Osteoblast (primary cell): ENCODE measurements around the gene IQCM. TPM values are rescaled to one million over a fixed set of nuclear protein-coding genes. Genes with fewer than 3 reads are reported as not detected.

Experiments
- DNase-seq: peaks from one replicate; pipeline ENCODE4 v3.0.0; 2011; ENCODE audit warnings: low spot score, mixed read lengths; ENCODE audit not compliant: insufficient read length; ENCODE audit errors: missing footprints
- H2AFZ ChIP-seq: 2 replicates; pipeline ENCODE4 v1.6.0; 2011; ENCODE audit warnings: mild to moderate bottlenecking, low read length
- H3K27ac ChIP-seq: 2 replicates; pipeline ENCODE4 v1.5.1; 2011; ENCODE audit warnings: mild to moderate bottlenecking, low read depth, low read length, moderate library complexity
- H3K27me3 ChIP-seq: 2 replicates; pipeline ENCODE4 v1.6.0; 2012; ENCODE audit warnings: mild to moderate bottlenecking, control low read depth, inconsistent platforms, low read length, moderate library complexity; ENCODE audit not compliant: insufficient read depth
- H3K36me3 ChIP-seq: 2 replicates; pipeline ENCODE4 v1.5.1; 2011; ENCODE audit warnings: mild to moderate bottlenecking, low read length, control low read depth, moderate library complexity; ENCODE audit not compliant: insufficient read depth
- H3K4me1 ChIP-seq: 2 replicates; pipeline ENCODE4 v1.5.1; 2011; ENCODE audit warnings: mild to moderate bottlenecking, low read length, control low read depth, moderate library complexity; ENCODE audit not compliant: insufficient read depth
- H3K4me2 ChIP-seq: 2 replicates; pipeline ENCODE4 v1.6.0; 2011; ENCODE audit warnings: mild to moderate bottlenecking, low read length; ENCODE audit not compliant: insufficient read depth
- H3K4me3 ChIP-seq: fragments of 200-600 bp; sonication (generic); 3 replicates; pipeline ENCODE4 v1.5.1; 2012; ENCODE audit warnings: mild to moderate bottlenecking, low read length, inconsistent platforms; ENCODE audit not compliant: insufficient read depth
- H3K79me2 ChIP-seq: 2 replicates; pipeline ENCODE4 v1.6.0; 2012; ENCODE audit warnings: mild to moderate bottlenecking, low read length, control low read depth, inconsistent platforms; ENCODE audit not compliant: insufficient read depth
- H3K9me3 ChIP-seq: 2 replicates; pipeline ENCODE4 v1.5.1; 2011; ENCODE audit warnings: low read depth, low read length, control low read depth
- H4K20me1 ChIP-seq: 2 replicates; pipeline ENCODE4 v1.6.0; 2012; ENCODE audit warnings: mild to moderate bottlenecking, low read length, control low read depth; ENCODE audit not compliant: insufficient read depth
- total RNA-seq: library from RNA; depleted of rRNA; stranded (reverse); fragments of >200 nt; gene quantifications from 2 replicates; pipeline ENCODE4 v1.2.3, GENCODE V29; 2012
- TF ChIP-seq, protein P1 (sequence below): IDR thresholded peaks from 2 replicates; pipeline ENCODE4 v1.5.1; 2011; ENCODE audit warnings: mild to moderate bottlenecking, low read depth, low read length, moderate library complexity; ENCODE audit errors: extremely low read depth

Gene IQCM
- total RNA-seq, 1 donor: not detected

DNA sequence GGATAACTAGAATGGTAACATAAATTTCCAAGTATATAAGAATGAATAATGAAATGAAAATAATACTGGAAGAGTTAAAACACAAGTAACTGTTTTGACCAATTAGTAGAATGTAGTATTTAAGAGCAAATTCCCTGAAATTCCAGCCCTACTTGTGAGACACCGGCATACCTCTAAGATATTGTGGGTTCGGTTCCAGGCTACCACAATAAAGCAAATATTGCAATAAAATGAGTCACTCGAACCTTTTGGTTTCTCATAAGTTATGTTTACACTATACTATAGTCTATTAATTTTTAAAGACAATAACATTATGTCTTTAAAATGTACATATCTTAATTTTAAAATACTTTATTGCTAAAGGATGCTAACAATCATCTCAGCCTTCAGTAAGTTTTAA is 15.2 kb upstream of the IQCM start:
- H3K36me3 ChIP-seq: no peaks in the 10 kb centered on the region
- H3K9me3 ChIP-seq: no peaks in the 10 kb centered on the region
- no peak overlapping the region for H3K4me2 ChIP-seq
- H3K4me1 ChIP-seq: no peaks in the 10 kb centered on the region
- no peaks in the 10 kb centered on the region for H4K20me1 ChIP-seq
- no peaks in the 10 kb centered on the region for H3K79me2 ChIP-seq
- no peaks in the 10 kb centered on the region for H3K27me3 ChIP-seq
- no peak for DNase-seq
- H2AFZ ChIP-seq: no peak overlapping the region
- no peak overlapping the region for H3K27ac ChIP-seq
- TF ChIP-seq, protein P1, sequence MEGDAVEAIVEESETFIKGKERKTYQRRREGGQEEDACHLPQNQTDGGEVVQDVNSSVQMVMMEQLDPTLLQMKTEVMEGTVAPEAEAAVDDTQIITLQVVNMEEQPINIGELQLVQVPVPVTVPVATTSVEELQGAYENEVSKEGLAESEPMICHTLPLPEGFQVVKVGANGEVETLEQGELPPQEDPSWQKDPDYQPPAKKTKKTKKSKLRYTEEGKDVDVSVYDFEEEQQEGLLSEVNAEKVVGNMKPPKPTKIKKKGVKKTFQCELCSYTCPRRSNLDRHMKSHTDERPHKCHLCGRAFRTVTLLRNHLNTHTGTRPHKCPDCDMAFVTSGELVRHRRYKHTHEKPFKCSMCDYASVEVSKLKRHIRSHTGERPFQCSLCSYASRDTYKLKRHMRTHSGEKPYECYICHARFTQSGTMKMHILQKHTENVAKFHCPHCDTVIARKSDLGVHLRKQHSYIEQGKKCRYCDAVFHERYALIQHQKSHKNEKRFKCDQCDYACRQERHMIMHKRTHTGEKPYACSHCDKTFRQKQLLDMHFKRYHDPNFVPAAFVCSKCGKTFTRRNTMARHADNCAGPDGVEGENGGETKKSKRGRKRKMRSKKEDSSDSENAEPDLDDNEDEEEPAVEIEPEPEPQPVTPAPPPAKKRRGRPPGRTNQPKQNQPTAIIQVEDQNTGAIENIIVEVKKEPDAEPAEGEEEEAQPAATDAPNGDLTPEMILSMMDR: no peak
- no peak overlapping the region for H3K4me3 ChIP-seq

DNA sequence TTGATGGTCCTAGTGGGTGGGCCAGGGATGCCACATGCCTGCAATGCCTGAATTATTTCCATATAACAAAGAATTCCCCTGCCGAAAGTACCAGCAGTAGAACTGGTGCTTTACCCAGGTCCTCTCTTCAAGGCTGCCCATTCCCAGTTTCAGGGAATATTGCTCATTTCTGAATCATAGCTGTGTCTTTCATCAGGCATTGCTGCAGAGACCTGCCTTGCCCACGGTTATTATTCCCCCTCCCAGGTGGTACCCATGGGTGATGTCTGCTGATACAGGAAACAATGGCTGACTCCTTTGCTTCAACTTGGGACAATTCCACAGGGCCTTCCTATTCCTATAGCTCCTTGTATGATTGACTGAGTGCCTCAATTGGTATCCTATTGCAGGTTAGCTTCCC is 9.7 kb upstream of the IQCM start:
- no peak overlapping the region for H3K4me3 ChIP-seq
- H3K79me2 ChIP-seq: no peaks in the 10 kb centered on the region
- no peaks in the 10 kb centered on the region for H3K27me3 ChIP-seq
- H2AFZ ChIP-seq: no peak overlapping the region
- H3K27ac ChIP-seq: no peak overlapping the region
- H3K9me3 ChIP-seq: no peaks in the 10 kb centered on the region
- TF ChIP-seq, protein P1: no peak
- no peak overlapping the region for H3K4me2 ChIP-seq
- peaks cover 13% of the 10 kb centered on the region for H3K4me1 ChIP-seq
- H4K20me1 ChIP-seq: no peaks in the 10 kb centered on the region
- no peaks in the 10 kb centered on the region for H3K36me3 ChIP-seq
- DNase-seq: peak; percentile 49

DNA sequence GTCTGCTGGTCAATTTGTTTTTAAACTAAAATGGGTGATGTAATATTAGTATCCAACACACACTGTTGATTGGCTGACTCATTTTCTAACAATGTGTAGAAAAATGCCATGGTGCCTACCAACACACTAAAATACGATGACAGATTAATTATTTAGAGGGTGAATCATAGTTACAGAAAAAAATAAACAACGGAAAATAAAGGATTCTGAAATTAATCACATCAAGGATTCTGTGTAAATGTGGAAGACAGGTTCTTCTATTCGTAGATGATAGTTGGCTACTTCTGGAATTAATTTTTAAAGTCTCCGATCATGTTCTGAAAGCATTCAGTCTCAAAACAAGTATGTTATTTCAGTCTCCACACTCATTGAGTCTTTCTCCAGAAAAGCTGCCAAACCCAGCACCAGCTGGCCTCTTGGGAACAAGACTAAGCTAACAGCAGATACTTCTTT is 8.2 kb upstream of the IQCM start:
- Histone ChIP-seq H4K20me1 (no peaks in the 10 kb centered on the region), H3K27me3 (no peaks in the 10 kb centered on the region), H3K4me2 (peak overlapping the region; percentile 77), H2AFZ (peak overlapping the region; percentile 44), H3K36me3 (no peaks in the 10 kb centered on the region), H3K4me3 (peak overlapping the region; percentile 50), H3K27ac (peak overlapping the region; percentile 80), H3K4me1 (peaks cover 13% of the 10 kb centered on the region), H3K9me3 (no peaks in the 10 kb centered on the region), H3K79me2 (no peaks in the 10 kb centered on the region)
- DNase-seq: peak; percentile 94
- TF ChIP-seq, protein P1: no peak

DNA sequence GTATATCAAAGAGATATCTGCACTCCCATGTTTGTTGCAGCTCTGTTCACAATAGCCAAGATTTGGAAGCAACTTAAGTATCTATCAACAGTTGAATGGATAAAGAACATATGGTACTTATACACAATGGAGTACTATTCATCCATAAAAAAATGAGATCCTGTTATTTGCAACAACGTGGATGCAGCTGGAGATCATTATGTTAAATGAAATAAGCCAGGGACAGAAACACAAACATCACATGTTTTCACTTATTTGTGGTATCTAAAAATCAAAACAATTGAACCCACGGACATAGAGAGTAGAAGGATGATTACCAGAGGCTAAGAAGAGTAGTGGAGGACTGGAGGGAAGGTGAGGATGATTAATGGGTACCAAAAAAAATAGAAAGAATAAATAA is 14.2 kb downstream of the IQCM start:
- Histone ChIP-seq H4K20me1 (no peaks in the 10 kb centered on the region), H2AFZ (no peak overlapping the region), H3K4me2 (no peak overlapping the region), H3K36me3 (no peaks in the 10 kb centered on the region), H3K4me1 (no peaks in the 10 kb centered on the region), H3K9me3 (peaks cover 2% of the 10 kb centered on the region), H3K4me3 (no peak overlapping the region), H3K27me3 (no peaks in the 10 kb centered on the region), H3K27ac (no peak overlapping the region), H3K79me2 (no peaks in the 10 kb centered on the region)
- TF ChIP-seq, protein P1: no peak
- no peak for DNase-seq
